GM12865 (cell line): ENCODE results near the gene PLIN4.
"Not testable (repeated sequence)": the region's sequence is repeated elsewhere in the genome, so short reads cannot be mapped to it uniquely, and the experiment has no call there.

Source experiments
- DNase-seq: peaks from one replicate; pipeline ENCODE4 v3.0.0; 2010; ENCODE audit warnings: low read depth
- H3K4me3 ChIP-seq: 2 replicates; pipeline ENCODE4 v1.5.1; 2011; ENCODE audit warnings: mild to moderate bottlenecking, low read depth, low read length, control low read depth
- TF ChIP-seq, protein P1 (sequence below): IDR thresholded peaks from 2 replicates; pipeline ENCODE4 v1.5.1; 2011; ENCODE audit warnings: low read length, control low read depth, low read depth, inconsistent platforms; ENCODE audit not compliant: insufficient read depth; ENCODE audit errors: missing control alignments

Gene PLIN4

DNA sequence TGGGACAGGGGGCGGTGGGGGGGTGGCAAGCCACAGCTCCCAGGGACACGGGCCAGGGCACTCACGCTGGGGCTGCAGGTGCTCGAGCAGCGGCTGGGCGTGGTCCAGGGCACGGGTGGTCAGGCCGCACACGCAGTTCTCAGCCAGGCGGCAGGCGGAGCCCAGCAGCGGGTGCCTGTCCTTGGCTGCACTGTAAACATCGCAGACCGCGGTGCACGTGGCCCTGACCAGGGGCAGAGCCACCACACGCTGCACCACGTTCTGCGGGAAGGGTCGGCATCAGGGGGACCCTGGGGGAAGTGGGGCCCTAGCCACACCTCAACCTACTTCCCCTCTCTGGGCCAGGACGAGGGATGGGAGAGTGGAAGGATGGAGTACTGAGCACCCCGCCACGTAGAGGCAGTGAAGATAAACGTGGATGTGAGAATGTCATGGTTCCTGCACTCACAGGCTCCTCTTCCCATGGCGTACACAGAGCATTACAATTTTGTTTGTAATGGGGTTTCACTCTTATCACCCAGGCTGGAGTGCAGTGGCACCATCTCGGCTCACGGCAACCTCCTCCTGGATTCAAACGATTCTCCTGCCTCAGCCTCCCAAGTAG, 13.4 kb upstream of the PLIN4 start:
- no peak for DNase-seq
- TF ChIP-seq, protein P1, sequence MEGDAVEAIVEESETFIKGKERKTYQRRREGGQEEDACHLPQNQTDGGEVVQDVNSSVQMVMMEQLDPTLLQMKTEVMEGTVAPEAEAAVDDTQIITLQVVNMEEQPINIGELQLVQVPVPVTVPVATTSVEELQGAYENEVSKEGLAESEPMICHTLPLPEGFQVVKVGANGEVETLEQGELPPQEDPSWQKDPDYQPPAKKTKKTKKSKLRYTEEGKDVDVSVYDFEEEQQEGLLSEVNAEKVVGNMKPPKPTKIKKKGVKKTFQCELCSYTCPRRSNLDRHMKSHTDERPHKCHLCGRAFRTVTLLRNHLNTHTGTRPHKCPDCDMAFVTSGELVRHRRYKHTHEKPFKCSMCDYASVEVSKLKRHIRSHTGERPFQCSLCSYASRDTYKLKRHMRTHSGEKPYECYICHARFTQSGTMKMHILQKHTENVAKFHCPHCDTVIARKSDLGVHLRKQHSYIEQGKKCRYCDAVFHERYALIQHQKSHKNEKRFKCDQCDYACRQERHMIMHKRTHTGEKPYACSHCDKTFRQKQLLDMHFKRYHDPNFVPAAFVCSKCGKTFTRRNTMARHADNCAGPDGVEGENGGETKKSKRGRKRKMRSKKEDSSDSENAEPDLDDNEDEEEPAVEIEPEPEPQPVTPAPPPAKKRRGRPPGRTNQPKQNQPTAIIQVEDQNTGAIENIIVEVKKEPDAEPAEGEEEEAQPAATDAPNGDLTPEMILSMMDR = no peak
- no peak overlapping the region for H3K4me3 ChIP-seq

DNA sequence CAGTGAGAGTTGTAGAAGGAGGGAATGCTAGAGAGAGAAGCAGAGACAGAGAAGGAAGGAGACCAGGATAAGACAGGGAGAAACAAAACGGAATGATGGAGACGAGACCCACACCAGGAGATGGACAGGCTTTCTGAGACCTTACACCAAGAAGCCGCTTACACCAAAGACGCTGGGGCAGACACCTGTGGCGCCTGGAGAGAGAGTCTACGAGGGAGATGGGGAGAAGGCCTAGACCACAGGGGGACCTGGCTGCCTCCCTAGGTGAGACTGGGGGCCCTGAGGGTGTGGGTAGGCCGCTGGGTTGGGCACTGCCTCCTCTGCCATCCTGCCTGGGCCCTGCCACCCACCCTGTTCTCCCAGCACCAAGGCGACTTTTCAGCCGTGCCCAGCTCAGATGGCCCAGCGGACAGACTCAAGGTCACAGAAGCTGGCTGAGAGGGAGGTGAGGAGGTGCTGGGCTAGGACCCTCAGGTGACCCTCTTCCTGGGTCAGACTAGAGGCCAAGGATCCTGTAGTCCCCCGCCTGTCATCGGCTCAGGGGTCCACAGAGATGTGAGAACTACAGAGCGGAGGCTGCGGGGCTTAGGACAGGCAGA, 11.7 kb upstream of the PLIN4 start:
- no peak overlapping the region for H3K4me3 ChIP-seq
- TF ChIP-seq, protein P1 = no peak
- no peak for DNase-seq

DNA sequence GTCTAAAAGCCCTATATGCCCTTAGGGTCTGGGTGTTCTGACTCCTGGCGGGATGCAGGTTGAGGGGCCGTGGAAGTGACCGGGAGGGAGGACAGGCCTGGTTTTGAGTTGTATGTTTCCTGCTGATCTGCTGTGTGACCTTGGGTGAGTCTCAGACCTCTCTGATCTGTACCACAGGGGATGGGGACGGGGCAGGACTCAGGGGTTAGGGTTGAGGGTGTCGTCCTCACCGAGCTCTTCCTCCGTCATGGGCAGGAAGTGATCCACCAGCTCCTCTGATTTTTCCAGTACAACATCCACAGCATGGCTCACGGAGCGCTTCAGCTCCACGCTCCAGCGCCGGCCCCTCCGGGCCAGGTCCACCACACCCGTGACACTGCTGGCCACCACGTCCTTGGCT, 10.6 kb upstream of the PLIN4 start:
- DNase-seq = no peak
- no peak overlapping the region for H3K4me3 ChIP-seq
- TF ChIP-seq, protein P1 = no peak

DNA sequence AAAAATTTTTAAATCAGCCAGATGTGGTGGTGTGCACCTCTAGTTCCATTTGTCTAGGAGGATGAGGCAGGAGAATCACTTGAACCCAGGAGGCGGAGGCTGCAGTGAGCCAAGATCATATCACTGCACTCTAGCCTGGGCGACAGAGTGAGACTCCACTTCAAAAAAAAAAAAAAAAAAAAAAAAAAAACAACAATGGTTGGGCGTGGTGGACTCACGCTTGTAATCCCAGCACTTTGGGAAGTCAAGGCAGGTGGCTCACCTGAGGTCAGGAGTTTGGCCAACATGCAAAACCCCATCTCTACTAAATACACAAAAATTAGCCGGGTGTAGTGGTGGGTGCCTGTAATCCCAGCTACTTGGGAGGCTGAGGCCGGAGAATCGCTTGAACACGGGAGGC, 9.1 kb upstream of the PLIN4 start:
- DNase-seq, H3K4me3 ChIP-seq: not testable (repeated sequence)

DNA sequence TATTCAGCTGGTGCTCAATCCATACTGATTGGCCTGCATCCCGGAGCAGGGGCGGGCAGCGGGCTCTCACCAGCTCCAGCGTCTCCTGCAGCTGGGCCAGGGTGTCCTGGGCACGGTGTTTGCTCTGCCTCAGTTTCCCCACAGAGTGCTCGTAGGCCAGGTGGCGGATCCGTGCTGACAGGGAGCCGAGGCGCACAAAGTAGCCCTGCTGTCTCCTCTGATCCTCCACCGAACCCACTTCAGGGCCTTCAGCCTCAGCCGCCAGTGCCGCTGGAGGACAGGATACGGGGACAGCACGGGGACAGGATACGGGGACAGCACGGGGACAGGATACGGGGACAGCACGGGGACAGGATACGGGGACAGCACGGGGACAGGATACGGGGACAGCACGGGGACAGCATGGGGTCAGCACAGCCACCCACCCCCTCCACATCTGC, 7.3 kb upstream of the PLIN4 start:
- H3K4me3 ChIP-seq = no peak overlapping the region
- DNase-seq = no peak
- TF ChIP-seq, protein P1 = no peak

DNA sequence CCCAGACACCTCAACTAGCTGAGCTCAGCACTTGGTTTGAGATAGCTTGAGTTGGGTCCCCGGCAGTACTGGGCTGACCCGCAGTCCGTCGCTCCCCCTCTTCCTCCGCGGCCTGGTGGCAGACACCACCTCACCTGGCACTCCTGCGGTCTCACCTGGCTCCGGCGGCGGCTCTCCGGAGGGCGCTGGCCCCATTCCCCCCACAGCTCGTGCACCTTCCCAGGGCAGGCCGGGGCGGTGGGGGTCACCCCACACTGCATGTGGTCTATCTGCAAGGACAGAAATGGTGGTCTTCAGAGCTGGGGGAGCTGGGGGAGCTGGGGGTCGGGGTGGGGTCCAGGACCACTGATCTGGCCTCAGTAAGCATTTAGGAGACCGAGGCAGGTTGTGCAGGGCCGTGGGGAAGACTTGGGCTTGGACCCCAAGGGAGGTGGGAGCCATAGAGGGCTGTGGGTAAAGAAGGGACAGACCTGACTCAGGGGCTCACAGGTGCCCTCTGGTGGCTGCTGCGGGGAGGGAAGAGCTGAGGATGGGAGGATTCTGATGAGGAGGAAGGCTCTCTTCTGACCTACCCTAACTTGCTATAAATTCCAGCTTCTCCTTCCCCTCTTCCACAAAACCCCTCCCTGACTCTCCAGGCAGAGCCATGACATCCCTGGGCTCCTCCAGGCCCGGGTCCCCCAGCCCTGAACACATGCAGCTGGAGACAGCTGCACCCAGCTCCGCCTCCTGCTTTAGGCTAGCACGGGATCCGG, 6.7 kb upstream of the PLIN4 start:
- TF ChIP-seq, protein P1 = peak; percentile 91
- no peak overlapping the region for H3K4me3 ChIP-seq
- peak; percentile 62 for DNase-seq

DNA sequence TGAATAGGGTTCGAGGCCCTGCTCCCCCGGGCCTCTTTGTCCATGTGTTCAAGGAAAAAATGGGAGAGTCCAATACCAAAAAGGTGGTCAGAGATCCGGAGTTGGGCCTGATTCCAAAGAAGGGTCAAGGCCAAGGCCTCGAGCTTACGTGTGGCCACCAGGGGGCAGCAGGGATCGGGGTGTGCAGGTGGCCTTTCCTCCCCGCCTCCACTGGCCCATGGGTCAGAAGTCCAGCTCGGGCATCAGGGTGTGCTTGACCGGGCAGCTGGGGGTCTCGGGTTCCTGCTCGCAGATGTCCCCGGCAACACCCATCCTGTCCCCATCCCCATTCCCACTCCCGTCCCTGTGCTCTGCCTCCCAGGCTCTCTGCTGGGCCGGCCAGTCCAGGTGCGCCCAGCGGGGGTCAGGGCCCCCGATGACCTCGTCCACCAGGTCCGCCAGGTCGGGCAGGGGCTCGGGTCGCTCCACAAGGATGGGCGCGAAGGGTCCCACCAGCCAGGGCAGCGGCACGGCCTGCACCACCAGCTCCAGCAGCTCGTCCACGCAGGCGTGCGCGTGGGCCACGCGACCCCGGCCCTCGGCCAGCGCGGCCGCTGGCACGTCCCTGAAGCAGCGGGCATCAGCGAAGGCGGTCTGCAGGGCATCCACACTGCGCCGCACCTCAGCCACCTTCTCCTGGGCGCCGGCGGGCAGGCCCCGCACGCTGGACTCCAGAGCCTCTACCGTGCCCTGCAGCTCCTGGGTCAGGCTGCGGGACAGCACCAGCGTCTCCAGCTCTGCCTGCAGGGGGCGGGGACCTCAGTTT, 5.2 kb upstream of the PLIN4 start:
- TF ChIP-seq, protein P1 = peak; percentile 73
- DNase-seq = peak; percentile 54
- H3K4me3 ChIP-seq = no peak overlapping the region
